HG03558 (cell line): ENCODE measurements around the gene CRTC2.

Source experiments
- ATAC-seq: cut with Tn5 transposase; IDR thresholded peaks from one replicate; pipeline ENCODE4 v1.9.1; 2021; ENCODE audit warnings: moderate number of reproducible peaks; ENCODE audit not compliant: unreplicated experiment; ENCODE audit errors: extremely low read depth

The CRTC2 gene

DNA sequence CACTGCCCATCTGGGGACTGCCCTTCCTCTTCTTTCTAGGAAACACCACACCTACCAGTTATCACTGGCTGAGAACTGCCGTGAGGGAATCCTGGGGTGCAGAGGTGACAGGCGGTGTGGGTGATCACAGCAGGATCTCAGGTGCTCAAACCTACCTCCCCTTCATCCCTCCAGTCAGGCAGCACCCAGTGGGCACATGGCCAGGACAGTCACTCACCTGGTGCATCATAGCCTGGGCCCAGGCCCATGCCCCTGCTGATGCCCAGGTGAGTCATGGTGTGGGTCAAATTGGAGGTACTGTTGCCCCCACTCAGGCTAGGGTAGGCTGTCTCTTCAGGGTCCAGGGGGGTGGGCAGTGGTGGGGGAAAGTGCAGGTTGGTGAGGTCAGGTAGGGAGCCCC lies 6.6 kb downstream of the CRTC2 start:
- no peak for ATAC-seq

DNA sequence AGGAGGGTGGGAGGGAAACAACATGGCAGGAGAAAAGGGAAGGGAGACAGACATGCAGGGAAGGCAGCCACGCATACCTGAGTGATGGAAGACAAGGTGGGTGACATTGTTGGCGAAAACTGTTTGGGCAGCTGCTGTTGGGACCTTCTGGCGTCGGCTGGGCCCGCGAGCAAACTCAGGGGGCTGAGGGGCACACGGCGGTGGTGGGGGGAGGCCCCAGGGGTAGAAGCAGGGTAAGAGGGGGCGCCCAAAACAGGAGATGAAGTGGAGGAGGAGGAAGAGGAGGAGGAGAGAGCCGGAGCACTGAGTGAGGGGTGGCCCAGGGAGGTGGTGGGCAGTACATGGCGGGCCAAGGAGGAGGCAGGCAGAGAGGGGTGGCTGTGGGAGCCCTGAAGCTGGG lies 7.2 kb downstream of the CRTC2 start:
- ATAC-seq: no peak

DNA sequence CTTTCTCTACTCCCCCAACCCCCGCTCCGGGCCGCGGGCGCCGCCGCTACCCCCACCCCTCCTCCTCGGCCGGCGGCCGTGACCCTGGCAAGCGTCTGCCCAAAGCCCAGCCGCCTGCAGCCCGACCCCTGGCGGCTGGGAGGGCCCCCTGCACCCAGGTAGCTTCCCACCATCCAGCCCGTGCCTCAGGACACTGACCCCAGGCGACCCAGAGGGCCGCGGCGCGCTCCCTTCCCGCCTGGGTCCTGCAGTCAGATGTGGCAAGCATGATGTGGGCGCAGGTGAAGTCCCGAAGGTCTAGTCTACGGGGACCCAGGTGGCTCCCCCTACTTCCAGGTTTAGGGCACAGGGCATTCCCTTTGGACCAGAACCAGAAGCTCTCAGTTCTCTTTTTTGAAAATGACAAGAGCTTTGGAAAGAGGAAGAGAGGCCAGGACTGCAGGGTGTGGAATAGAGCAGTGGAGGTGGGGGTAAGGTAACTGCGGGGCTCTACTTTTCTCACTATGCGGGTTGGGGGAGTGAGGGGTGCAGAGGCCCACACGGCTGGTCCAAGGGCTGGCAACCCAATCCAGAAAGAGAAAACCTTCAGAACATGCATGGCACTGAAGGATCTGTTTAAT lies 11.7 kb downstream of the CRTC2 start, which contains the start of gene DENND4B:
Gene DENND4B (minus strand): TSS at position 97 of the 620 bp plus-strand sequence. CDS start 2,344 bp downstream, outside the sequence.
- ATAC-seq: peak; percentile 35

DNA sequence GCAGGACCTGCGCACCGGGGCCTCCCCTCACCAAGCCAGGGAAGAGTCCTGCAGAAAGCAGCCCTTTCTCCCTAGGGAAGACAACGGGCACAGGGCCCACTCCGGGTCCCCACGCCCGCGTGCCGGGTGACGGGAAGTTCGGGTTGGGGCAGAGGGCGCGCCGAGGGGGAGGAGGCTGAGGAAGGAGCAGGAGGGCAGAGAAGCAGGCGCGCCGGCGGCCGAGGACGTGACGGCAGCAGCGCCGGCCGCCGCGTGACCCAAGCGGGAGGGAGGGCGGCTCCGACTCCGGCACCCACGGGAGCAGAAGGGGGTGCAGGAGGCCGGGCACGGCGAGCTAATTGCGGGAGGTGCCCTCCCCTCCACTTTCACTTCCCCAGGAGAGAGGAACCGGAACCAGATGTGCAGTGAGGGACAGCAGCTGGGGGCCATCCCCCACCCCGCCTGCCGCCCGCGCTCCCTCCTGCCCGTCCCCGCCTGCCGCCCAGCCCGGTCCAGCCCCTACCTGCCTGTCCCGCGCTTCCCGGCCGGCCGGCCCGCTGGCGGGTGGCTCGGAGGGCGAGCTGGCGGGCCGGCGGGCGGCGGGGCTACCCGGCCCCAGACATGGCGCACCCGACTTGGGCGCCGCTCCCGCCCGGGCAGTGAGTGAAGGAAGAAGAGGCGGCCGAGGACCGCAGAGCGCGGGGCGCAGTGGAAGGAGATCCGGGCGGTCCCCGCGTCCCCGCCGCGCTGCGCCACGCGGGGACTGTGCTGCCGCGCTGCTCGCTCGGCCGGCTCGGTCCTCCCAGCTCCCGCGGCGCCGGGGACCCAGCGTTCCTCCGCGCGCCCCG lies 12.4 kb downstream of the CRTC2 start:
- ATAC-seq: peak; percentile 47

DNA sequence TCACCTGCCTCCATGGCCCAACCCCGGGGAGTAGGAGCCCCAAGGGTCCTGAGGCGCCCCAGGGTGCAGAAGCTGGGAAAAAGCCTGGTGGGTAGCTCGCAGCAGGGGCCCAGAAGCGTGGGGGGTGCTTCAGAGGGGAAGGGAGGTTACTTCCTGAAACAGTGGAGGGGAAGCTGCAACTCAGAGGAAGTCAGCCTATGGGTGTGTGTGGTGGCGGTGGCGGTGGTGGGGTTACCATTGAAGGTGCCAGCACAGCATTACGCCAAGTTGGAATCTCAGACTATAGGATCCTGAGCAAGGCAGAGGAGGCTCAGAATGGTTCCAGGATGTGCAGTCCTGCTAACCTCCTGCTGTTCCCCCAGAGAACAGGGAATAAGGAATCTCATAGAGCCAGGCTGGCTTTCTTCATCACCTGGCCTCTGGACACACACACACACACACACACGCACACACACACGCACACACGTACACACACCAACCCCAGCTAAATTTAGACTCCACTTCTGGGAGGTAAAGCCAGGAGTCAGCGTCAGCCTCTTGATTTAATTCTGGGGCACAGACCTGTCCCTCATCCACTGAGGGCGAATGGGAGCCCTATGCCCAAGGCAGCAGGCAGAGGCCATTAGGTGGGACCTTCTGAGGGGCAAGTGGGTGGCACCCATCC lies 13.1 kb downstream of the CRTC2 start:
- no peak for ATAC-seq

DNA sequence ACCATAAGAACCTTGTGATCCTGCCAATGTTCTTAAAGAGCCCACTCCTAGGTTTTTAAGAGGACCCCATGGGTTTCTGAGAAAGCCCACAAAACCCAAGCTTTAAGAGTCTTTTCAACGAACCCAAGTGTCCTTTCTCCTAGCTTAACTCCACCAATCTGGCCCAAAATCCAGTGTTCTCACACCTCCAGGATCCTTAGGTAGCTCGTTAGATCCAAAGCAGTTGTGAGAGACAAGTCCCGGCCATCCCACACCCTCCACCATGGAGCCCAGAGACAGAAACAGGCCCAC lies 13.6 kb downstream of the CRTC2 start:
- ATAC-seq: no peak

DNA sequence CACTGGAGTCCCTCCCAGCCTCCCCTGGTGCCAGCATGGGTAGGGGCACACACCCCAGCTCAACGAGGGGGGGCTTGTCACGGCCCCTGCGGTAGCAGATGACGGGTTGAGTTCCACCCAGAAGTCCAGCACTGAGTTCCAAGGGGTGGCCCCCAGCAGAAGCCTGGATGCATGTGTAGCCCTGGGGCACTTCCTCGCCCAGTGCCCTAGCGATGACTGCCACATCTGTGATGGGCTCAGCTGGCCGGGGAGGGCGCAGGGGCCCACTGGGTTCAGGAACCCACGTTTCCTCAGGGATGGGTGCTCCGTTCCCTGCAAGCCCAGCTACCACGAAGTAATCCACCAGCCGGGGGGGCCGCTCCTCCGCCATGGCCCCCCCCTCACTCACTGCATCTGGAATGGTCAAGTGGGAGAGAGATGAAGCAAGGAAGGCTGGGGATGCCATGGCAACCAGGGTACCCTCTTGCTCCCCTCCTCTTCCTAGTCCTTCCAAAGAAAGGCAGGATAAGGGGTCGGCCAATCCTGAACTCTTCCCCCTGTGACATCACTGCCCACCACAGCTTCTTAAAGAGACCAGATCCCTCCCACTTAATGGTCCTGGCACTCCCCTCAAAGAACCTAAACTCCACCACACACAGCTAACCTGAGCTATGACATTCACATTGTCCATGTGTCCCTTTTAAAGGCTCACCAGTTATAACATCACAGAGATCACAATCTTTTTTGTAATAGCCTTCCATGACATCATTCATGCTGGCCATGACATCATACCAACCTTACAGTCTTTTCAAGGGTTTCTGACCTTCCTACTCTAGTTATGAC lies 14.2 kb downstream of the CRTC2 start:
- no peak for ATAC-seq

DNA sequence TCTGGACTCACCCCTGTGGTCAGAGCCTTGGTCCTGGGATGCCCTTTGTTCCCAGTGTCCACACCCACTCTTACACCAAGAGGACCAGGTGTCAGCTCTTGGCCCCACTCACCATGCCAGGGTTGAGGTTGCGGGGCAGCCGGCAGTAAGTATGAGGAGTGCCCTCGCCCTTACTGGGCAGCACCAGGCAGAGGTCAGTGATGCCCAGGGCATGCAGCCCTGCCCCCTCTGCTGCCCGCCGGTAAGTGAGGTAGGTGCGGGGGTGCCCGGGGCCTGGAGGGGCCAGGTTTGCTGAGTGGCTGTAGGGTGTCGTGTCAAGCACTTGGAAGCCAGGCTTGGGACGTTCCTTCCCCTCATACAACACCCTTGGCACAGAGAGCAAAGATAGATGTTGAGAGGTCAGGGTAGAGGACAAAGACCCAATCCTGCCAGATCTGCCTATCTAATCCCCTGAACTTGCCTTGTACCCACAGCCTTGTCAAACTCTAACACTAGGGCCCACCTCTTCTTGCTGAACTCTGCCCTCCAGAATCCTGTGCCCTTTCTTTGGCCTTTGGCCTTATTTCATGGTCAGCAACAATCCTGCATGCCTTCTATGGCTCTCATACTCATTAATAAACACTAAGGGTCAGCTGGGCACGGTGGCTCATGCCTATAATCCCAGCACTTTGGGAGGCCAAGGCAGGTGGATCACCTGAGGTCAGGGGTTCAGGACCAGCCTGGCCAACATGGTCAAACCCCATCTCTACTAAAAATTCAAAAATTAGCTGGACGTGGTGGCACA lies 15.5 kb downstream of the CRTC2 start:
- ATAC-seq: no peak

DNA sequence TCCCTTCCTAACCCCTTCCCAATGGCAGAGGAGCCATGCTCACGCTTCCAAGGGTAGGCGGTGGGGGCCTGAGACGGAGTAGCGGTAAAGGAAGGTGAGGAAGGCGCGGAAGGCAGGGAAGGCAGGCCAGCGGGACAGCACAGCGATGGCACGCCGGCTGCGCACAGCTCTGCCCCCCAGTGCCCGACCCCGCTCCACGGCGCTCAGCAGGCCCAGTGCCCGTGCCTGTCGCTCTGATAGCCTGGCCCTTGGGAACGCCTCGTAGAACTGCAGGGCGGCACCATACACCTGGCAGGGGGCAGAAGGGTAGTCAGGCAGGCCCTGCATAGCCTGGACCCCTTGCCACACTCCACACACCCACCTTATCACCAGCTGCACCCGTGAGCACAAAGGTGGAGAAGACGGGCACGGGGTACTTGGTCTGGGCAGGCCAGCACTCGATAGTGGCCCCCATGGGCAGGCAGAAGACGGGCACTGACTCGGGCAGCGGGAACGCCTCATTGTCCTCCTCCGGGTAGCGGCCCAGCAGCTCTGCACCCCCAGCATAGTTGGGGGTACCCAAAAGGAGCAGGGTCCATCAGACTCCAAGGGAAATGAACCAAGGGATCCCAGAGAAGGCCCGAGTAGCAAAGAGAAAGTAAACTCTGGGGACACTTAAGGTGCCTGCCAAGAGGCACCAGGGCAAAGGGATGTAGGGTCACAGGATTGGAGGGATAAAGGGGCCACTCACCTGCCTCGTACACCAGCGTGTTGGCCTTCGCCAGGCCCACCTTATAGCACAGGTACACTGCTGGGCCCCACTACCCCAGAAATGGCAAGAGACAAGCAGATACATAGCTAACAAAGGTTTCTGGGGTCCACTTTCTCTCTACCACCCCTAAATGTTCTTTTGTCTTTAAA lies 16.3 kb downstream of the CRTC2 start:
- no peak for ATAC-seq

DNA sequence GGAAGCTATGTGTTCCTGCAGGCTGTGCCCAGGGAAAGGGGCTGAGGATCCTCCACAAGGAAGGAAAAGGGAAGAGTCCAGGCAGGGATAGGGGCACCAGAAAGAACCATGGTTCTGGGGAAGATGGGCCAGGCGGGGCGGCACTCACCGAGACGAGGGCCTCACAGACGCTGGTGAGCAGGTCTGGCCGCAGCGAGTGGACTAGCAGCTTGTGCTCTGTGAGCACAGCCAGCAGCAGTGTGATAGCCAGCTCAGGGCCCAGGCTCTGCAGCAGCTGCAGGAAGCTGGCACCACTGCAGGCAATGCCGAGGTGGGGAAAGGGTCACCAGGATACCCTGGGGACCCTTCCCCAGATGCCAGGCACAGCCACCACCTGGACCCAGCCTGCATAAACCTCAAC lies 17.7 kb downstream of the CRTC2 start:
- ATAC-seq: no peak

DNA sequence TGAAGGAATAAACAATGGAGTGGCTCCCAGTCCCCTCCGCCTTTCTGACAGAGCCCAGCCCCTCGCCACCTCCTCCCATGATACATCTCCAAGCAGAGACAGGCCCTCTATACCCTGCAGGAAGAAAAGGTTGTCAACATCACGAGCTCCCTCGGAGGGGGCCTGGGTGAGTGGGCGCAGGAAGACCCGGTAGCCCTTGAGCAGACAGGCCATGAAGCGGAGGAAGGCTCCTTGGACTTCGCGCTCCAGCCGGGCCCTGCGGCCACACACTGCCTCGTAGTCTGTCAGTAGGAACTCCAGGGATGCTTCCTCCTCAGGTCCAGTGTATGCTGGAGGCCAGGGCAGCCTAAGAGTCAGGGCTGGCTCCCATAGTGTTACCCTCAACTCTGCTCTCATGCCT lies 18.9 kb downstream of the CRTC2 start:
- no peak for ATAC-seq

DNA sequence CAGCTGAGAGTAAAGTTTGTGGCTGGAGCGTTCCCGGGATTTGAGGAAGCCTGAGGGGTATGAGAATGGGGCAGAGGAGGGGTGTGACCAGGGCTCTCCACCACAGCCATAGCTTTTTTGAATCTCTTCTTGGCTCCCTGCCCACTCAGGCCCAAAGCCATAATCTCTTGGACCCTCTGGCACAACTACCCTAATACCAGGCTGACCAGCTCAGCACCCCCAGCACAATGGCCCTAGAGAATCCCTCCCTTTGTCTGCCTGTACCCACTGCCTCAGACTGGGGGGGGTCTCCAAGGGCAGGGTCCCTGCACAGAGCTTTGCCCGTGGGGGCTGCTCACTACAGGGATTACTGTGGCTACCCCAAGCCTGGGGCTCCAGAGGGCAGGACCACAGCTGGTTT lies 19.4 kb downstream of the CRTC2 start:
- no peak for ATAC-seq

DNA sequence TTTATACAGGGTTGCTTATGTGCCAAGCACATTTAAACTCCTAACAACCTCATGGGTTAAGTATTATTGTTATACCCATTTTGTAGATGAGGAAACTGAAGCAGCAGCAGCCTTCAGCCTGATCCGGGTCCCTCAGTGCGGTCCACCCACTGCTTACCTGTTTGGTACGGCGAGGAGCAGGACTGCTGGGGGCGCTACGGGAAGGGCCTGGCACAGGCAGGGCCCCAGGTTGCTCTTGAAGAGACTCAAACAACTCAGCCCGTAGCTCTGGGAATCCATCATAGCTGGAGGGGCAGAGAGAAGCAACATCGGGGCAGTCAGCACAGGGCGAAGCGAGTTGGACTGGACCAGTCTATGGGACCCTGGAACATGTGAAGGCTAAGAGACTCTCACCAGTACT lies 21.1 kb downstream of the CRTC2 start:
- no peak for ATAC-seq

DNA sequence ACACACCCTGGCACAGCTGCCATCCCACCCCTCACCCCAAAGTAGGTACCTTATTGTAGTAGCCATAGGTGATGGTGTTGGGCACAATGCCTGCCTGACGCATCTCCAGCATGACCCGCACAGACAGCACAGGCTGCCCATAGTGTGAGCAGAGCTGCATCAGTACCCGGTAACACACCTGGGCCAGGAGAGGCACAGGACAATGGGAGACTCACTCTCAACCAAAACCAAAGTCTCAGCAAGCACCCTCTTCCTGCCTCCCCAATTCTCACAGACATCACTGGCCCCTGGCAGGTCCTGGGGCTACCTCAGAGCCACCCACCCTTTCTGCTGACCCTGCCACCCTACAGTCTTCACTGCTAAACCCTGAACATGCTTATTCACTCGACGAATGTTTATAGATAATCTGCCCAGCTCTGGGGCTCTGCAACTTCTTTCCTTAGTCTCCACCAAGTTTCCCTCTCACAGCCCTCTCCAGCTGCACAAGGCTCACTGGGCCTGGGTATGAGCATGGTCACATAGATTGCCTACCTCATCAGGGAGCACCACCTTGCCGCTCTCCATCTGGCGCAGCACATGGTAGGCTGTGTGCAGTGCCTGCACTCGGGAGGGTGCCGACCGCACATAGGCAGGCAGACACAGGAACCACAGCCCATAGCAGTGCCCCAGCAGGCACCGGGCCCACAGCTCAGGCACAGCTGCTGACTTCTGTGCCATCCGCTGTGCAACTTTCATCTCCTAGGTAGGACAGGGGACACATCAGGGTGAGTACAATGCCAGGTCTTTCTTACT lies 22.2 kb downstream of the CRTC2 start:
- ATAC-seq: no peak

DNA sequence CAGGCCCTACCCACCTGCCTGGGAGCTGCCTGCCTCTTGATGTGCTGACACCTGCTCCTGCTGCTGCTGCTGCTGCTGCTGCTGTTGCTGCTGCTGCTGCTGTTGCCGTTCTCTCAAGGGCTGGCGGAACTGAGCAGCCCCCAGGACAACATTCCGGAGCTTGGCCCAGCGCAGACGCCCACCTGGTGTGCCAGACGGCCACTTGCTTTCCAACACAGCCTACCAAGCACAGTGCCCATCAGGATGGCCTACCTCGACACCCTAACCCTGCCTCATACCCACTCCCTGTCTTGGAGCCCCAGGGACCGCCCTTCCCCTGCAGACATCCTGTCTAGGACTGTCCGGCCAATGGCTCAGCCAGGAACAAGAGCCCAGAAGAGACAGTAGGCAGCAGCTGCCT lies 23.7 kb downstream of the CRTC2 start:
- no peak for ATAC-seq

DNA sequence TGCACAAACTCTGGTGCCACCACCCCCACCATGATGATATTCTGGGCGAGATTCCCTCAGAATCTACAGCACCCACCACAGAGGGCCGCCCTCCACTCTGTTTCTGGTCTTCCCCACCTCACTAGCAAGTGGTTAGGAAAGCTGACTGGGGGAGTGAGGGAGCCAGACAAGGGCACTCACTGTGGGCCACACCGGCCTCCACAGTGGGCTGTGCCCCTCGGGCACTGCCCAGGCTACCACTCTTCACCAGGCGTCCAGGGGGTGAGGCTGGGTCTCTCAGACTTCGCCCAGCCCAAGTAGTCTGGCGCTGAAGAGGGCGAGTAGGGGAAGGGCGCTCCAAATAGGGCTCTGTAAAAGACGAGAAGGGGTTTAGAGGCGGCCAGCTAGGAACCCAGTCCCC lies 24.5 kb downstream of the CRTC2 start:
- ATAC-seq: no peak

DNA sequence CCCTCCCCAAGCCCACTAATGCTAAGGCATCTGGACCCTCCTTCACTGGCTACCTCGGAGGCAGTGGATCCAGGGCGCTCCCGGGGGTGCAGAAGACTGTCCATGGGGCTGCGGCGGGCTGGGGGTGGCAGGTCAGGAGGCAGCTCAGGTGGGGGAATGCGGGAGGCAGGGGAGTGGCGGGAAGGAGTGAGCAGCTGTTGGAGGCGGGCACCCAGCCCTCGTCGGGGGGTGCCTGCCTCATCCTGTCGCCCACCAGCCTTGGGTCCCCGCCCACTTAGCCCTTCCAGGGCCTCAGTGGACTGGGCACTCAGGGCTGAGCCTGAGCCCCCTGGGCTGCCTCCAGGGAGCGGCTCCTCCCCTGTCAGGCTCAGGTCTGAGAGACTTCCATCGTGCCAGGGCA lies 25.0 kb downstream of the CRTC2 start:
- no peak for ATAC-seq
